SK-N-MC (cell line): Measurements from ENCODE around the gene FRMD6.

Experiments used
- EZH2 ChIP-seq: fragments of 200-600 bp; sonication (generic); IDR thresholded peaks from one replicate; pipeline ENCODE4 v1.6.1; 2017; ENCODE audit warnings: antibody characterized with exemption
- FOXP2 ChIP-seq: optimal IDR thresholded peaks from 2 replicates; pipeline ENCODE3; 2011; ENCODE audit warnings: mild to moderate bottlenecking, moderate library complexity; ENCODE audit not compliant: insufficient read depth; ENCODE audit errors: extremely low read length, control extremely low read depth
- POLR2AphosphoS5 ChIP-seq: IDR thresholded peaks from 2 replicates; pipeline ENCODE4 v1.6.1; 2012; ENCODE audit warnings: mild to moderate bottlenecking, low read depth, low read length, borderline replicate concordance

DNA sequence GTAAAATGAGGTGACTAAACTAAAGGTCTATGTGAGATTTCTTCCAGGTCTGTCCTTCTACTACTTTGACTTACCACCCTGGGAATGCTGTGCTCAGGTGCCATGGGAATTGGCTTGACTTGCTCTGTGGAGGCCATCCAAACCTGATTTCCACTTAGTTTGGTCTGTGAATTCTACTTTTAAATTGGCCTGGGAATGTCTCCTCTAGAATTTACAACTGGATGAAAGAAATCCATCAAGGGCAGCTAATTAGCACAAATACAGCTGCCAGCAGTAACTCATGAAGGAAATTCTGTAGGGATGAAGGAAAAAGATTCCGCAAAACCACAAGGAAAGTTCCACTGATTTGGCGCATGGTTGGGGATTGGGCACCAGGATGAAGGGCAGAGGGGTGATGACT lies 31.7 kb upstream of the FRMD6 start:
- TF ChIP-seq EZH2, result no peak
- TF ChIP-seq POLR2AphosphoS5, result no peak
- no peak for TF ChIP-seq FOXP2
